Tibial nerve (tissue), 4 donors: Measurements from ENCODE around the gene ZNF324B. TPM values are rescaled to one million over a fixed set of nuclear protein-coding genes. Genes with fewer than 3 reads are reported as not detected.
A peak's percentile ranks its signal among the peaks of the same experiment; 100 is the strongest.

Experiments
- DNase-seq, 2 donors: peaks; one replicate each; pipeline ENCODE4 v3.0.0-alpha.2; 2019; ENCODE audit warnings: low spot score in 2 of 2
- H3K27ac ChIP-seq, 4 donors: fragments of 200-600 bp; sonication (generic) in 3 of 4; one replicate each; pipeline ENCODE4 v1.5.1; 2017 to 2019; ENCODE audit warnings: mild to moderate bottlenecking in 1 of 4
- H3K27me3 ChIP-seq, 2 donors: fragments of 200-600 bp; sonication (generic) in 1 of 2; one replicate each; pipeline versions ENCODE4 v1.5.1 to v1.6.0; 2017 to 2019
- H3K36me3 ChIP-seq, 3 donors: fragments of 200-600 bp; sonication (generic); one replicate each; pipeline ENCODE4 v1.5.1; 2018 to 2019
- H3K4me1 ChIP-seq, 4 donors: fragments of 200-600 bp; sonication (generic) in 3 of 4; one replicate each; pipeline ENCODE4 v1.5.1; 2017 to 2019
- H3K4me3 ChIP-seq, 4 donors: fragments of 200-600 bp; sonication (generic) in 3 of 4; one replicate each; pipeline ENCODE4 v1.5.1; 2017 to 2019; ENCODE audit warnings: mild to moderate bottlenecking in 1 of 4, moderate library complexity in 1 of 4
- H3K9me3 ChIP-seq, 4 donors: fragments of 200-600 bp; sonication (generic) in 3 of 4; one replicate each; pipeline ENCODE4 v1.5.1; 2017 to 2019
- EP300 ChIP-seq, 2 donors: sonication (generic); formaldehyde crosslinking; IDR thresholded peaks; one replicate each; pipeline ENCODE4 v1.6.1; 2017; ENCODE audit warnings: antibody characterized with exemption in 2 of 2, mild to moderate bottlenecking in 1 of 2
- POLR2A ChIP-seq, 2 donors: fragments of 450-650 bp; IDR thresholded peaks; one replicate each; pipeline ENCODE4 v1.6.1; 2017; ENCODE audit warnings: antibody characterized with exemption in 2 of 2, mild to moderate bottlenecking in 2 of 2, moderate library complexity in 2 of 2
- WGBS, 2 donors: methylation state at CpG; one replicate each; pipeline ENCODE4 v1.1.5; 2018; 5-methylcytosine and 5-hydroxymethylcytosine counted together
- total RNA-seq, 4 donors: library from RNA; depleted of rRNA; stranded (reverse); fragments of >200 nt; gene quantifications; one replicate each; pipeline ENCODE4 v1.1.0, GENCODE V29; 2016
- TF ChIP-seq, protein P1 (sequence below), 5 experiments: fragments of 200-600 bp in 3 of 5; fragments of 450-650 bp in 2 of 5; sonication (generic) in 3 of 5; IDR thresholded peaks; one replicate each; pipeline ENCODE4 v1.5.1; 2016 to 2019; ENCODE audit warnings: antibody characterized with exemption in 5 of 5, mild to moderate bottlenecking in 3 of 5, moderate library complexity in 2 of 5

ZNF324B gene
- total RNA-seq, 4 donors from 2014 or later: 13.6 to 23.4 (median 15.5) TPM

DNA sequence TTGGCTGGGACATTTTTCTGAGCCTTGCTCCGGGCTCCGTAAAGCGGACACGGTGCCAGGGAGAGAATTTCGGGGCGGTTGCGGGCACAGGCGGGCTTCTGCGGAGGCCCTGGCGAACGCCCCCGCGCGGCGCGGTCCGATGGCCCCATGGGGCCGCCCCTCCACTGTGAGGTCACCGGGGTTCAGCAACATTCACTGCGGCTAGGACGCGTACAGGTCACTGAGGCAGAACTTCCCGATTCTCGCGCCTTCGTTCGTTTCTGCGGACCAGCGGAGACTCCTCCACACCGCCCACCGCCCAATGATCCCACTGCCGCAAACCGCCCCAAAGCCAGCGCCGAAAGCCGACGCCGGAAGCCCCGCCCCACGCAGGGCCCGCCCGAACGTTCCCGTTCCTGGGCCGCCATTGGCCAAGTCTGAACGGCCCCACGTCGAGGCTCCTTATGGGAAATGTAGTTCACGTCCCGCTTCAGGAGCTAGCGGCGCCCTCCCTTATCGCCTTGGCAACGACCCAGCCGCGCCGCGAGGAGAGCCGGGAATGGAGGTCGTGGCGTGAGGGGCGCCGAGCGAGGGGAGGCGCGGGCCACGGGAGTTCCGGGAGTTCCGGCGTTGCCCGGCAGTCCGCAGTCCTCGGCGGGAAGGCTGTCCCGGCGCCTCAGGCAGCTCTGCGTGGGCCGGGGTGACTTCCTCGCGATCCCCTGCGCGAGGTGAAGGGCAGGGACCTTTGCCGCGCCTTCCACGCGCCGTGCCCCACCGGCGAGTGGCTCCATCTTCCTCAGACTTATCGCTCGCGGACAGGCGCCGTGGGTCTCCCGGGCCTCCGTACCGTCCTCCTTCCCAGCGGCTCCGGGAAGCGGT, 43.0 kb upstream of the ZNF324B start, which contains the start of gene ZNF584:
Gene ZNF584, plus strand, starts transcription at position 498 of the 858 bp plus-strand sequence. CDS start 499 bp downstream, outside the sequence.
- H3K4me3 ChIP-seq: peak within 1 kb of the TSS; percentile 69 to 89 (median 78)
- H3K9me3 ChIP-seq: no peaks in the 10 kb centered on the region
- H3K36me3 ChIP-seq: peaks cover 0 to 22% (median 0%) of the 10 kb centered on the region in 3 donors
- TF ChIP-seq POLR2A (IDR thresholded peaks at IDR 0.05): peak; percentile 89 to 92
- TF ChIP-seq, protein P1, sequence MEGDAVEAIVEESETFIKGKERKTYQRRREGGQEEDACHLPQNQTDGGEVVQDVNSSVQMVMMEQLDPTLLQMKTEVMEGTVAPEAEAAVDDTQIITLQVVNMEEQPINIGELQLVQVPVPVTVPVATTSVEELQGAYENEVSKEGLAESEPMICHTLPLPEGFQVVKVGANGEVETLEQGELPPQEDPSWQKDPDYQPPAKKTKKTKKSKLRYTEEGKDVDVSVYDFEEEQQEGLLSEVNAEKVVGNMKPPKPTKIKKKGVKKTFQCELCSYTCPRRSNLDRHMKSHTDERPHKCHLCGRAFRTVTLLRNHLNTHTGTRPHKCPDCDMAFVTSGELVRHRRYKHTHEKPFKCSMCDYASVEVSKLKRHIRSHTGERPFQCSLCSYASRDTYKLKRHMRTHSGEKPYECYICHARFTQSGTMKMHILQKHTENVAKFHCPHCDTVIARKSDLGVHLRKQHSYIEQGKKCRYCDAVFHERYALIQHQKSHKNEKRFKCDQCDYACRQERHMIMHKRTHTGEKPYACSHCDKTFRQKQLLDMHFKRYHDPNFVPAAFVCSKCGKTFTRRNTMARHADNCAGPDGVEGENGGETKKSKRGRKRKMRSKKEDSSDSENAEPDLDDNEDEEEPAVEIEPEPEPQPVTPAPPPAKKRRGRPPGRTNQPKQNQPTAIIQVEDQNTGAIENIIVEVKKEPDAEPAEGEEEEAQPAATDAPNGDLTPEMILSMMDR (IDR thresholded peaks at IDR 0.05): no peak
- peak; percentile 60 to 89 for TF ChIP-seq EP300 (IDR thresholded peaks at IDR 0.05)
- 0 to 1% methylated on average over 52 to 60 of the region's 100 CpGs for WGBS, 2 donors
- H3K27me3 ChIP-seq: no peaks in the 10 kb centered on the region
- H3K4me1 ChIP-seq: peaks cover 0 to 25% (median 11%) of the 10 kb centered on the region in 4 donors
- peak within 1 kb of the TSS; percentile 76 to 97 (median 91) for H3K27ac ChIP-seq
- peak; percentile 88 to 91 for DNase-seq

DNA sequence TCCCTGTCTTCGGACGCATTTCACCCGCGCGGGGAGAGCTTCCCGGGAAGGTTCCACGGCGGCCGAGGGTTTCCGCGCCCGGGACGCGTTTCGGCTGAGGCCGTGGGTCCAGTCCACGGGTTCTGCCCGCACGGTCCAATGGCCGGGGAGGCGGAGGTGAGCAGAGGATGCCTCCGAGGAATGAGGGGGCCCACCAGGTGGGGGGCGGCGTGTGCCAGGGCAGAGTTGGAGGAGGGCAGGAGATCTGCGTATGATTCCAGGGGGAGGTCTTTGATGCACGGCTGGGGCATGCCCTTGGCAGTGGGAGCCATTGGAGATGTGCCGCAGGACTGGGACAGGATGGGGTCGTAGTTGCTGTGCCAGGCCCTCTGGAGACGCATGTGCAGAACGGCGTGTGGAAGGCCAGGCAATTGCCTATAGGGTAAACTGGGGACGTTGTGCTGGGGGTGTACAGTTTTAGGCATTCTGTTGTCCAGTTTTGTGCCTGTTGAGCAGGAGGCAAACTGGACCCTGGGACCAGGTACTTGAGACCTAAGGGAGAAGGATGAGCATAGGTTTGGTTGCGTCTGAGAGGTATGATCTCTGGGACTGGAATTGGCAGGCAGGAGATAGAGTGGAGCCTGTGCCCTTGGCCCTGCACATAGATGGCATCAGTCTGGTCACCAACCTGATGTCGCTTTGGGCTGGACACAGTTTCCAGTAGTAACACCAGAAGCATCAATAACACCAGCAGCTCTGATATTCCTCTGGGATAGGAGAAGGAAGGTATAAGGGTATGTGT, 42.2 kb upstream of the ZNF324B start:
- TF ChIP-seq, protein P1 (IDR thresholded peaks at IDR 0.05): no peak
- TF ChIP-seq POLR2A (IDR thresholded peaks at IDR 0.05): no peak
- H3K36me3 ChIP-seq: peaks cover 0 to 30% (median 0%) of the 10 kb centered on the region in 3 donors
- peak overlapping the region; percentile 76 to 97 (median 91) for H3K27ac ChIP-seq
- no peak for DNase-seq
- no peaks in the 10 kb centered on the region for H3K9me3 ChIP-seq
- WGBS, 2 donors: 4% methylated on average over 34 of the region's 34 CpGs
- peak overlapping the region; percentile 69 to 89 (median 78) for H3K4me3 ChIP-seq
- H3K27me3 ChIP-seq: no peaks in the 10 kb centered on the region
- H3K4me1 ChIP-seq: peaks cover 0 to 25% (median 11%) of the 10 kb centered on the region in 4 donors

DNA sequence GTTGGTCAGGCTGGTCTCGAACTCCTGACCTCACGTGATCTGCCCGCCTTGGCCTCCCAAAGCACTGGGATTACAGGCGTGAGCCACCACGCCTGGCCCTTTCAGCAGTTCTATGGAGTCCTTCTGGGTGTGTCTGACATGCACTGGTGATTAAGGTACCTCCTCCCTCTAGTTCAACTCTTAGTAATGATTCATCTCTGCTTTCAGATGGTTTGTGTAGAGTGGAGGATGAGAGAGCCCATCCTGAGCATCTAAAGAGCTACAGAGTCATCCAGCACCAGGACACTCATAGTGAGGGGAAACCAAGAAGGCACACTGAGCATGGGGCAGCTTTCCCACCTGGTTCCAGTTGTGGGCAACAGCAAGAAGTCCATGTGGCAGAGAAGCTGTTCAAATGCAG, 34.8 kb upstream of the ZNF324B start:
- Histone ChIP-seq H3K9me3 (peaks cover 0 to 52% (median 0%) of the 10 kb centered on the region in 4 donors), H3K36me3 (peaks cover 17 to 95% (median 26%) of the 10 kb centered on the region in 3 donors), H3K4me3 (no peak overlapping the region), H3K27ac (no peak overlapping the region), H3K27me3 (no peaks in the 10 kb centered on the region), H3K4me1 (no peaks in the 10 kb centered on the region)
- TF ChIP-seq EP300 (IDR thresholded peaks at IDR 0.05): no peak
- no peak for TF ChIP-seq POLR2A (IDR thresholded peaks at IDR 0.05)
- TF ChIP-seq, protein P1 (IDR thresholded peaks at IDR 0.05): no peak
- no peak for DNase-seq
- WGBS, 2 donors: 98 to 99% methylated on average over 5 of the region's 5 CpGs

DNA sequence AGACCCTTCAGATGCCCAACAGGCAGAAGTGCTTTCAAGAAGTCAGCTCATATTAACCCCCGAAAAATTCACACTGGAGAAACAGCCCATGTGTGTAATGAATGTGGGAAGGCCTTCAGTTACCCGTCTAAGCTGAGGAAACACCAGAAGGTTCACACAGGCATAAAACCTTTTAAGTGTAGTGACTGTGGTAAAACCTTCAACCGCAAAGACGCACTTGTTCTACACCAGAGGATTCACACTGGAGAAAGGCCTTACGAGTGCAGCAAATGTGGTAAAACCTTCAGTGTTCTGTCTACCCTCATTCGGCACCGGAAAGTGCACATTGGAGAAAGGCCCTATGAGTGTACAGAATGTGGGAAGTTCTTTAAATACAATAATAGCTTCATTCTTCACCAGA, 34.4 kb upstream of the ZNF324B start:
- DNase-seq: no peak
- H3K27me3 ChIP-seq: no peaks in the 10 kb centered on the region
- H3K4me3 ChIP-seq: no peak overlapping the region
- H3K9me3 ChIP-seq: peaks cover 0 to 56% (median 0%) of the 10 kb centered on the region in 4 donors
- H3K4me1 ChIP-seq: no peaks in the 10 kb centered on the region
- 95 to 96% methylated on average over 7 of the region's 7 CpGs for WGBS, 2 donors
- peaks cover 17 to 98% (median 26%) of the 10 kb centered on the region in 3 donors for H3K36me3 ChIP-seq
- H3K27ac ChIP-seq: no peak overlapping the region
- TF ChIP-seq POLR2A (IDR thresholded peaks at IDR 0.05) (no peak), EP300 (IDR thresholded peaks at IDR 0.05) (no peak)
- TF ChIP-seq, protein P1 (IDR thresholded peaks at IDR 0.05): no peak
